GM19438 (cell line): ENCODE results near the gene PCNX3.

Source experiments
- ATAC-seq: cut with Tn5 transposase; IDR thresholded peaks from one replicate; pipeline ENCODE4 v1.9.1; 2021; ENCODE audit warnings: low read depth; ENCODE audit not compliant: unreplicated experiment

The PCNX3 gene

GRCh38 chr11:65580031-65580692, 35.4 kb upstream of the PCNX3 start:
- ATAC-seq = no peak

GRCh38 chr11:65580756-65581155, 34.8 kb upstream of the PCNX3 start:
- no peak for ATAC-seq

- no peak for ATAC-seq
Measured at GRCh38 chr11:65581928-65582327, 33.6 kb upstream of the PCNX3 start.

- ATAC-seq = no peak
Measured at GRCh38 chr11:65583589-65583988, 32.0 kb upstream of the PCNX3 start.

- no peak for ATAC-seq
Measured at GRCh38 chr11:65584106-65584505, 31.5 kb upstream of the PCNX3 start.

GRCh38 chr11:65584723-65585171, 30.8 kb upstream of the PCNX3 start:
- no peak for ATAC-seq

- no peak for ATAC-seq
Measured at GRCh38 chr11:65585396-65586246, 30.0 kb upstream of the PCNX3 start.

GRCh38 chr11:65586247-65586630, 29.3 kb upstream of the PCNX3 start:
- ATAC-seq = no peak

- ATAC-seq = no peak
Measured at GRCh38 chr11:65586676-65587075, 28.9 kb upstream of the PCNX3 start.

GRCh38 chr11:65588199-65589054, 27.1 kb upstream of the PCNX3 start:
- peak; percentile 79 for ATAC-seq

- no peak for ATAC-seq
Measured at GRCh38 chr11:65589444-65590239, 25.9 kb upstream of the PCNX3 start.

GRCh38 chr11:65590240-65590738, 25.3 kb upstream of the PCNX3 start:
- ATAC-seq = no peak

GRCh38 chr11:65591939-65592857, 23.4 kb upstream of the PCNX3 start:
- ATAC-seq = no peak

GRCh38 chr11:65592858-65593517, 22.6 kb upstream of the PCNX3 start:
- ATAC-seq = no peak

- ATAC-seq = no peak
Measured at GRCh38 chr11:65593518-65594414, 21.8 kb upstream of the PCNX3 start.

GRCh38 chr11:65595131-65595530, 20.4 kb upstream of the PCNX3 start:
- ATAC-seq = no peak

GRCh38 chr11:65595543-65596281, 19.9 kb upstream of the PCNX3 start, which contains the start of gene KCNK7:
TSS of gene KCNK7 (minus strand) at chr11:65595800. CDS start at chr11:65595772, 28 bp downstream.
- no peak for ATAC-seq
